HepG2 (cell line): ENCODE measurements around the gene HS3ST4. TPM values are rescaled to one million over a fixed set of nuclear protein-coding genes. Genes with fewer than 3 reads are reported as not detected.

Experiments used
- ATAC-seq: fragments of 200-7000 bp; cut with Tn5 transposase; 3 replicates; pipeline ENCODE4 v1.9.1; 2020; ENCODE audit warnings: mild to moderate bottlenecking, moderate library complexity
- BruUV-seq: library from RNA; stranded (reverse); fragments of 400-500 nt; replicated peaks from 2 replicates; lab custom pipeline; 2021; lab: Mats Ljungman, UMichigan
- CTCF ChIA-PET: fragments of 300-600 bp; formaldehyde crosslinking; extraction: SDS; loops from one replicate; lab custom pipeline; 2021; ENCODE audit warnings: low total read pairs, inconsistent platforms, low intra/inter-chr PET ratio; lab: Yijun Ruan, JAX
- POLR2A ChIA-PET: fragments of 350-600 bp; sonication (Branson Sonifier 250); formaldehyde crosslinking; loops from one replicate; lab custom pipeline; 2020; ENCODE audit warnings: antibody characterized with exemption, inconsistent platforms; lab: Yijun Ruan, JAX
- DNase-seq: peaks from one replicate; pipeline ENCODE4 v3.0.0-alpha.2; 2015; ENCODE audit warnings: low spot score
- FAIRE-seq: peaks from 3 replicates; lab custom pipeline; 2011; peaks lifted over from hg19 to GRCh38; lab: Jason Lieb, UNC
- H2AFZ ChIP-seq: one replicate; pipeline ENCODE4 v1.6.1; 2011; ENCODE audit warnings: low read length, inconsistent platforms
- H3K27ac ChIP-seq: fragments of 300-600 bp; 3 replicates; pipeline ENCODE4 v1.8.0; 2011; ENCODE audit warnings: mixed run types, mild to moderate bottlenecking, mixed read lengths, low read length, inconsistent platforms; ENCODE audit not compliant: insufficient read depth; ENCODE audit errors: extremely low read length
- H3K27me3 ChIP-seq, 2 experiments: fragments of 200-600 bp in 1 of 2; 2 replicates in 1 of 2; 3 replicates in 1 of 2; pipeline versions ENCODE4 v1.6.0 to v1.8.0; 2011; ENCODE audit warnings: low read length in 2 of 2, mild to moderate bottlenecking in 2 of 2, moderate library complexity in 2 of 2, inconsistent platforms in 1 of 2; ENCODE audit not compliant: insufficient read depth in 2 of 2, control insufficient read depth in 1 of 2
- H3K36me3 ChIP-seq, 2 experiments: fragments of 200-600 bp in 1 of 2; replicated peaks in 1 of 2; 2 replicates in 1 of 2; 3 replicates in 1 of 2; pipeline versions ENCODE4 v1.5.1 to v1.8.0; 2011; ENCODE audit warnings: low read length in 2 of 2, inconsistent platforms in 1 of 2; ENCODE audit not compliant: insufficient read depth in 2 of 2, control insufficient read depth in 1 of 2
- H3K4me1 ChIP-seq: 2 replicates; pipeline ENCODE4 v1.5.1; 2012; ENCODE audit warnings: low read length, inconsistent platforms; ENCODE audit not compliant: insufficient read depth
- H3K4me2 ChIP-seq: 2 replicates; pipeline ENCODE4 v1.6.0; 2011; ENCODE audit warnings: low read depth, low read length, inconsistent platforms
- H3K4me3 ChIP-seq, 3 experiments: fragments of 200-600 bp in 1 of 3; sonication (generic), shearing (Covaris generic) in 1 of 3; replicated peaks in 1 of 3; 2 replicates each; pipeline ENCODE4 v1.5.1; 2011 to 2016; ENCODE audit warnings: low read length in 3 of 3, inconsistent platforms in 2 of 3, low read depth in 2 of 3, mild to moderate bottlenecking in 2 of 3, control low read depth in 1 of 3, mixed read lengths in 1 of 3; ENCODE audit not compliant: insufficient read depth in 1 of 3
- H3K79me2 ChIP-seq: one replicate; pipeline ENCODE4 v1.6.1; 2011; ENCODE audit warnings: low read length, inconsistent platforms; ENCODE audit not compliant: insufficient read depth
- H3K9ac ChIP-seq: 2 replicates; pipeline ENCODE4 v1.6.0; 2011; ENCODE audit warnings: mild to moderate bottlenecking, low read depth, low read length, inconsistent platforms; ENCODE audit not compliant: insufficient read depth
- H3K9me3 ChIP-seq: 2 replicates; pipeline ENCODE4 v1.5.1; 2012; ENCODE audit warnings: mild to moderate bottlenecking, low read length
- H4K20me1 ChIP-seq: 2 replicates; pipeline ENCODE4 v1.6.0; 2011; ENCODE audit warnings: inconsistent platforms, mild to moderate bottlenecking, low read length, moderate library complexity; ENCODE audit not compliant: insufficient read depth
- ATF3 ChIP-seq: sonication (generic); formaldehyde crosslinking; IDR thresholded peaks from 2 replicates; pipeline ENCODE4 v1.4.0; 2020; ENCODE audit warnings: missing genetic modification reagents
- CEBPB ChIP-seq: IDR thresholded peaks from 2 replicates; pipeline ENCODE4 v1.6.1; 2011; ENCODE audit warnings: low read depth, low read length, improper control_type of control experiment, borderline replicate concordance
- CEBPG ChIP-seq: IDR thresholded peaks from 2 replicates; pipeline ENCODE4 v1.6.1; 2016
- FOXA1 ChIP-seq, 2 experiments: fragments of 450-650 bp in 1 of 2; sonication (generic) in 1 of 2; formaldehyde crosslinking in 1 of 2; IDR thresholded peaks; 2 replicates each; pipeline versions ENCODE4 v1.4.0 to v1.6.1; 2016 to 2020; ENCODE audit warnings: missing genetic modification reagents in 1 of 2
- FOXO1 ChIP-seq: sonication (generic); formaldehyde crosslinking; IDR thresholded peaks from 2 replicates; pipeline ENCODE4 v1.4.0; 2020; ENCODE audit warnings: missing genetic modification reagents
- KAT7 ChIP-seq: IDR thresholded peaks from 2 replicates; pipeline ENCODE4 v1.6.1; 2018; ENCODE audit warnings: borderline replicate concordance, missing compliant biosample characterization
- LCORL ChIP-seq, 2 experiments: fragments of 450-650 bp in 1 of 2; sonication (generic) in 1 of 2; formaldehyde crosslinking in 1 of 2; IDR thresholded peaks; 2 replicates each; pipeline versions ENCODE4 v1.5.0 to v1.6.1; 2017 to 2020; ENCODE audit warnings: antibody characterized with exemption in 1 of 2, missing genetic modification reagents in 1 of 2
- SP2 ChIP-seq: sonication (generic); formaldehyde crosslinking; IDR thresholded peaks from 2 replicates; pipeline ENCODE4 v1.5.1; 2020; ENCODE audit warnings: mild to moderate bottlenecking, missing genetic modification reagents
- TGIF2 ChIP-seq: IDR thresholded peaks from 2 replicates; pipeline ENCODE4 v1.6.1; 2016; ENCODE audit warnings: control low read depth, missing compliant biosample characterization
- ZBTB8A ChIP-seq: sonication (generic); formaldehyde crosslinking; IDR thresholded peaks from 2 replicates; pipeline ENCODE4 v1.4.0; 2020; ENCODE audit warnings: mild to moderate bottlenecking, low read depth, missing genetic modification reagents, borderline replicate concordance
- ZMYM3 ChIP-seq: sonication (generic); formaldehyde crosslinking; IDR thresholded peaks from 2 replicates; pipeline ENCODE4 v1.5.1; 2020; ENCODE audit warnings: mild to moderate bottlenecking, missing genetic modification reagents
- ZNF24 ChIP-seq: fragments of 450-650 bp; IDR thresholded peaks from 2 replicates; pipeline ENCODE4 v1.6.1; 2017; ENCODE audit warnings: antibody characterized with exemption, mild to moderate bottlenecking
- ZNF276 ChIP-seq: sonication (generic); formaldehyde crosslinking; IDR thresholded peaks from 2 replicates; pipeline ENCODE4 v1.4.0; 2020; ENCODE audit warnings: mild to moderate bottlenecking, low read depth, missing genetic modification reagents
- ZNF530 ChIP-seq: sonication (generic); formaldehyde crosslinking; IDR thresholded peaks from 2 replicates; pipeline ENCODE4 v1.5.0; 2020; ENCODE audit warnings: low read depth, mild to moderate bottlenecking, missing genetic modification reagents
- ZNF569 ChIP-seq: sonication (generic); formaldehyde crosslinking; IDR thresholded peaks from 2 replicates; pipeline ENCODE4 v1.5.0; 2020; ENCODE audit warnings: mild to moderate bottlenecking, missing genetic modification reagents, moderate library complexity, borderline replicate concordance
- ZNF629 ChIP-seq: sonication (generic); formaldehyde crosslinking; conservative IDR thresholded peaks from 2 replicates; pipeline ENCODE4 v1.5.0; 2020; ENCODE audit warnings: missing genetic modification reagents
- WGBS: methylation state at CpG from one replicate; pipeline ENCODE4 v1.1.6; 2017; ENCODE audit warnings: low lambda C conversion rate; 5-methylcytosine and 5-hydroxymethylcytosine counted together
- in situ Hi-C: cut with HindIII; loops from 2 replicates; pipeline ENCODE4 v1.10.0; 2017; ENCODE audit warnings: low pct_unique_long_range_greater_than_20kb; ENCODE audit not compliant: extremely low pct_ligation_motif_present
- intact Hi-C: fragments of 100-400 bp; cut with micrococcal nuclease; formaldehyde crosslinking; loops from one replicate; pipeline ENCODE4 v1.10.0; 2022; ENCODE audit not compliant: unreplicated experiment
- polyA plus RNA-seq, 8 experiments: library from polyadenylated mRNA; depleted of rRNA in 3 of 8; stranded (reverse) in 7 of 8; unstranded in 1 of 8; fragments of >200 nt; fragmentation: Illumina TruSeq in 4 of 8; extraction: Trizol in 4 of 8; gene quantifications; 2 replicates each; pipeline versions ENCODE4 v1.2.1 to v1.2.3, GENCODE V29; 2011 to 2016; ENCODE audit warnings: low read depth in 4 of 8, missing spikeins in 1 of 8, mixed read lengths in 1 of 8; ENCODE audit not compliant: insufficient read depth in 1 of 8
- total RNA-seq, 5 experiments: library from RNA; depleted of rRNA; stranded (reverse); fragments of >200 nt; fragmentation: Illumina TruSeq; extraction: Trizol; gene quantifications; 2 replicates each; pipeline ENCODE4 v1.2.3, GENCODE V29; 2016; ENCODE audit warnings: low read depth in 1 of 5

The HS3ST4 gene
- total and polyA plus RNA-seq, 2 of the 13 experiments (the other 11 are each of a cell fraction or from before 2014, with no cell fraction given), result not detected

GRCh38 chr16:26133416-26134093, 441.8 kb downstream of the HS3ST4 start:
- Histone ChIP-seq H3K27ac (no peak overlapping the region), H2AFZ (no peak overlapping the region), H3K4me2 (no peak overlapping the region), H3K79me2 (no peaks in the 10 kb centered on the region), H3K9ac (no peak overlapping the region), H4K20me1 (no peaks in the 10 kb centered on the region), H3K9me3 (peaks cover 4% of the 10 kb centered on the region; the same call in 1 of the 2 replicates), H3K4me1 (no peaks in the 10 kb centered on the region), H3K27me3 (no peaks in the 10 kb centered on the region; a peak in 1 of 5 replicates), H3K36me3 (no peaks in the 10 kb centered on the region), H3K4me3 (no peak overlapping the region)
- no peak for DNase-seq
- no peak for FAIRE-seq
- no peak for ATAC-seq
- ChIA-PET POLR2A (no interaction called here), CTCF (no interaction called here)
- intact Hi-C loops, result no loop called here
- TF ChIP-seq CEBPB (0 out of 2 replicates have a peak, but pooled peaks have one; percentile 34), ATF3 (CRISPR knock-in tag) (no peak)
- in situ Hi-C loops, result no loop called here
- WGBS, result 7% methylated on average over 5 of the region's 5 CpGs
- BruUV-seq, result no TSS peak

- POLR2A ChIA-PET, result no interaction called here
- BruUV-seq, result no TSS peak
- no peak for ATAC-seq
- in situ Hi-C loops, result no loop called here
- no peak for DNase-seq
- Histone ChIP-seq H4K20me1 (no peaks in the 10 kb centered on the region), H3K4me3 (no peak overlapping the region), H3K27me3 (no peaks in the 10 kb centered on the region; a peak in 1 of 5 replicates), H3K4me2 (no peak overlapping the region), H3K4me1 (no peaks in the 10 kb centered on the region), H3K9ac (no peak overlapping the region), H3K9me3 (peaks cover 5% of the 10 kb centered on the region; the same call in 1 of the 2 replicates), H2AFZ (no peak overlapping the region), H3K27ac (no peak overlapping the region), H3K36me3 (no peaks in the 10 kb centered on the region), H3K79me2 (no peaks in the 10 kb centered on the region)
- WGBS, result 3% methylated on average over 2 of the region's 2 CpGs
- intact Hi-C loops, result no loop called here
- no peak for FAIRE-seq
- CTCF ChIA-PET, result no interaction called here
- no peak for TF ChIP-seq TGIF2 (CRISPR knock-in tag)
- no peak for TF ChIP-seq FOXA1 (IDR thresholded peaks at IDR 0.05)
- no peak for TF ChIP-seq FOXA1 (CRISPR knock-in tag; IDR thresholded peaks at IDR 0.05)
- no peak for TF ChIP-seq ZNF24
- TF ChIP-seq CEBPG (CRISPR knock-in tag), result no peak
- TF ChIP-seq ZMYM3 (CRISPR knock-in tag), result no peak
- TF ChIP-seq ZNF276 (CRISPR knock-in tag), result no peak
- TF ChIP-seq KAT7 (CRISPR knock-in tag), result no peak
- TF ChIP-seq ZNF530 (CRISPR knock-in tag), result no peak
- no peak for TF ChIP-seq ZNF569 (CRISPR knock-in tag)
- TF ChIP-seq FOXO1 (CRISPR knock-in tag), result no peak
- no peak for TF ChIP-seq SP2
- TF ChIP-seq LCORL (IDR thresholded peaks at IDR 0.05), result no peak
- TF ChIP-seq LCORL (CRISPR knock-in tag; IDR thresholded peaks at IDR 0.05), result no peak
- no peak for TF ChIP-seq ZNF629 (CRISPR knock-in tag)
- no peak for TF ChIP-seq ZBTB8A (CRISPR knock-in tag)
Measured at GRCh38 chr16:26134588-26134987, 442.8 kb downstream of the HS3ST4 start.
